Measurements from ENCODE around the gene GMPPB.

DNA sequence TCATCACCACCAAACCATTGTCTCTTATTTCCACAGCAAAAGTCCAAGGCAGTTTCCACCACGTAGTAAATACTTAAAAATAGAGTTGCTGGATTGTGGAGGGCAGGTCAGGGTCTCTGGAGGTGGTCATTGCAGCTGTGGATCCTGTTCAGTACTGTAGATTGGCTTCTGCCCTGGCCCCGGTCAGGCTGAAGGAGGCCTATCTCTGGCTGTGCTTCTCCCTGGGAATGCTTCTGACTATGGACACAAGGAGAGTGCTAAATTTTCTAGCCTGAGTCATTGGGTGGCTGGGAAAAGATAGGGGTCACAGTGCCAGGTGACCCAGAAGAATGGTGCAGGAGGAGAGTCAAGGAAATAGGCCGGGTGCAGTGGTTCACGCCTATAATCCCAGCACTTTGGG is 26.3 kb upstream of the GMPPB start:
- TF ChIP-seq, protein P1, sequence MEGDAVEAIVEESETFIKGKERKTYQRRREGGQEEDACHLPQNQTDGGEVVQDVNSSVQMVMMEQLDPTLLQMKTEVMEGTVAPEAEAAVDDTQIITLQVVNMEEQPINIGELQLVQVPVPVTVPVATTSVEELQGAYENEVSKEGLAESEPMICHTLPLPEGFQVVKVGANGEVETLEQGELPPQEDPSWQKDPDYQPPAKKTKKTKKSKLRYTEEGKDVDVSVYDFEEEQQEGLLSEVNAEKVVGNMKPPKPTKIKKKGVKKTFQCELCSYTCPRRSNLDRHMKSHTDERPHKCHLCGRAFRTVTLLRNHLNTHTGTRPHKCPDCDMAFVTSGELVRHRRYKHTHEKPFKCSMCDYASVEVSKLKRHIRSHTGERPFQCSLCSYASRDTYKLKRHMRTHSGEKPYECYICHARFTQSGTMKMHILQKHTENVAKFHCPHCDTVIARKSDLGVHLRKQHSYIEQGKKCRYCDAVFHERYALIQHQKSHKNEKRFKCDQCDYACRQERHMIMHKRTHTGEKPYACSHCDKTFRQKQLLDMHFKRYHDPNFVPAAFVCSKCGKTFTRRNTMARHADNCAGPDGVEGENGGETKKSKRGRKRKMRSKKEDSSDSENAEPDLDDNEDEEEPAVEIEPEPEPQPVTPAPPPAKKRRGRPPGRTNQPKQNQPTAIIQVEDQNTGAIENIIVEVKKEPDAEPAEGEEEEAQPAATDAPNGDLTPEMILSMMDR (IDR thresholded peaks at IDR 0.05), result no peak
- TF ChIP-seq POLR2A (IDR thresholded peaks at IDR 0.05), result no peak

Data from thyroid gland (tissue), 4 donors.